Hepatocyte (in vitro differentiated cells): ENCODE results near the gene ATAD2B.

Source experiments
- CTCF ChIP-seq: fragments of 200-600 bp; sonication (generic); IDR thresholded peaks from 2 replicates; pipeline ENCODE4 v1.5.1; 2016; ENCODE audit warnings: antibody characterized with exemption, mild to moderate bottlenecking; ENCODE audit not compliant: poor library complexity
- EZH2 ChIP-seq: fragments of 200-600 bp; sonication (generic); IDR thresholded peaks from 2 replicates; pipeline ENCODE4 v1.6.1; 2016; ENCODE audit warnings: antibody characterized with exemption, mild to moderate bottlenecking, borderline replicate concordance
- EZH2phosphoT487 ChIP-seq: fragments of 200-600 bp; sonication (generic); IDR thresholded peaks from one replicate; pipeline ENCODE4 v1.6.1; 2018; ENCODE audit warnings: antibody characterized with exemption, mild to moderate bottlenecking, low read depth, moderate library complexity; ENCODE audit not compliant: unreplicated experiment, severe bottlenecking

DNA sequence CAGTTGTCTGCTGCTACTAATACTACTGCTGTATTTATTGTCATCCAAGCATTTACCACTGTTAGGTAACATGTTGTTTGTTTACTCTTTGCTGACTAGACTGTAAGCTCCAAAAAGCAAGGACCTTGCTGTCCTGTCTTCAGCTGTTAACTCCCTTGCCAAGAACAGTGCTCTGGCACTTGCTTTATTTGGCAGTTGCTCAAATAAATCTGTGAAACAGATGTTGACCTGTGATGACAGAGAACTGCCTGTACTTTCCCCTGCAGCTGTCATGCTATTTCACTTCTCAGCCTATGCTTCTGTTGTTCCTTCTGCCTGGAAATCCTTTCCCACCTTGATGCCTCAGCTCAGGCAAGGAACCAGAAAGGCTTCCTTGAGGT, 181.2 kb downstream of the ATAD2B start:
- TF ChIP-seq CTCF = no peak
- no peak for TF ChIP-seq EZH2
- TF ChIP-seq EZH2phosphoT487 = no peak
